Kidney epithelial cell (primary cell): ENCODE results near the gene CEND1. TPM values are rescaled to one million over a fixed set of nuclear protein-coding genes. Genes with fewer than 3 reads are reported as not detected.
A peak's percentile ranks its signal among the peaks of the same experiment; 100 is the strongest.

Experiments used
- DNase-seq: peaks from one replicate; pipeline ENCODE4 v3.0.0-alpha.2; 2010; ENCODE audit warnings: low read depth
- H3K27me3 ChIP-seq: 2 replicates; pipeline ENCODE4 v1.6.0; 2011; ENCODE audit warnings: low read length; ENCODE audit not compliant: control insufficient read depth, insufficient read depth
- H3K36me3 ChIP-seq: 2 replicates; pipeline ENCODE4 v1.5.1; 2011; ENCODE audit warnings: low read length; ENCODE audit not compliant: control insufficient read depth, insufficient read depth
- H3K4me3 ChIP-seq: 2 replicates; pipeline ENCODE4 v1.5.1; 2011; ENCODE audit warnings: low read depth, mild to moderate bottlenecking, control low read depth, low read length
- total RNA-seq: library from RNA; depleted of rRNA; stranded (reverse); fragments of >200 nt; gene quantifications from 2 replicates; pipeline ENCODE4 v1.2.3, GENCODE V29; 2015
- TF ChIP-seq, protein P1 (sequence below): IDR thresholded peaks from 2 replicates; pipeline ENCODE4 v1.5.1; 2011; ENCODE audit warnings: mild to moderate bottlenecking, moderate library complexity, low read length, control low read depth, inconsistent platforms; ENCODE audit not compliant: insufficient read depth, poor library complexity, severe bottlenecking

CEND1 gene
- total RNA-seq, 1 donor from 2014 or later: 0.25 TPM

- H3K4me3 ChIP-seq: peak overlapping the region; percentile 45
- TF ChIP-seq, protein P1, sequence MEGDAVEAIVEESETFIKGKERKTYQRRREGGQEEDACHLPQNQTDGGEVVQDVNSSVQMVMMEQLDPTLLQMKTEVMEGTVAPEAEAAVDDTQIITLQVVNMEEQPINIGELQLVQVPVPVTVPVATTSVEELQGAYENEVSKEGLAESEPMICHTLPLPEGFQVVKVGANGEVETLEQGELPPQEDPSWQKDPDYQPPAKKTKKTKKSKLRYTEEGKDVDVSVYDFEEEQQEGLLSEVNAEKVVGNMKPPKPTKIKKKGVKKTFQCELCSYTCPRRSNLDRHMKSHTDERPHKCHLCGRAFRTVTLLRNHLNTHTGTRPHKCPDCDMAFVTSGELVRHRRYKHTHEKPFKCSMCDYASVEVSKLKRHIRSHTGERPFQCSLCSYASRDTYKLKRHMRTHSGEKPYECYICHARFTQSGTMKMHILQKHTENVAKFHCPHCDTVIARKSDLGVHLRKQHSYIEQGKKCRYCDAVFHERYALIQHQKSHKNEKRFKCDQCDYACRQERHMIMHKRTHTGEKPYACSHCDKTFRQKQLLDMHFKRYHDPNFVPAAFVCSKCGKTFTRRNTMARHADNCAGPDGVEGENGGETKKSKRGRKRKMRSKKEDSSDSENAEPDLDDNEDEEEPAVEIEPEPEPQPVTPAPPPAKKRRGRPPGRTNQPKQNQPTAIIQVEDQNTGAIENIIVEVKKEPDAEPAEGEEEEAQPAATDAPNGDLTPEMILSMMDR: no peak
- DNase-seq: no peak
- peaks cover 2% of the 10 kb centered on the region for H3K27me3 ChIP-seq
- H3K36me3 ChIP-seq: peaks cover 1% of the 10 kb centered on the region
Measured at GRCh38 chr11:829176-829846, 39.4 kb upstream of the CEND1 start.

GRCh38 chr11:828506-829175, 38.8 kb upstream of the CEND1 start:
- peaks cover 2% of the 10 kb centered on the region for H3K27me3 ChIP-seq

GRCh38 chr11:827897-828192, 38.0 kb upstream of the CEND1 start, which contains the start of gene CRACR2B:
CRACR2B (plus strand) TSS chr11:827919; CDS start chr11:828608, 689 bp downstream.
- no peak for DNase-seq
- H3K27me3 ChIP-seq: peaks cover 2% of the 10 kb centered on the region
- peak within 1 kb of the TSS; percentile 34 for H3K4me3 ChIP-seq
- TF ChIP-seq, protein P1: no peak
- H3K36me3 ChIP-seq: peaks cover 1% of the 10 kb centered on the region

More at GRCh38 chr11:828506-829175, 38.8 kb upstream of the CEND1 start:
- DNase-seq: no peak
- Histone ChIP-seq H3K36me3 (peaks cover 1% of the 10 kb centered on the region), H3K4me3 (no peak overlapping the region)
- TF ChIP-seq, protein P1: no peak

GRCh38 chr11:827146-827896, 37.4 kb upstream of the CEND1 start:
- Histone ChIP-seq H3K4me3 (peak overlapping the region; percentile 34), H3K27me3 (peaks cover 2% of the 10 kb centered on the region), H3K36me3 (peaks cover 3% of the 10 kb centered on the region)
- TF ChIP-seq, protein P1: no peak
- DNase-seq: no peak

- Histone ChIP-seq H3K4me3 (peak overlapping the region; percentile 34), H3K27me3 (peaks cover 2% of the 10 kb centered on the region), H3K36me3 (peaks cover 4% of the 10 kb centered on the region)
- DNase-seq: no peak
- TF ChIP-seq, protein P1: no peak
Measured at GRCh38 chr11:826836-827145, 36.9 kb upstream of the CEND1 start.
